Measurements from ENCODE around the gene RPAIN.

Gene RPAIN

GRCh38 chr17:5405400-5405799 lies 14.6 kb upstream of the RPAIN start:
- TF ChIP-seq FOXA1 (IDR thresholded peaks at IDR 0.05) = no peak
- no peak for TF ChIP-seq BHLHE40 (IDR thresholded peaks at IDR 0.05; ENCODE audit: borderline replicate concordance)
- DNase-seq (ENCODE audit: extremely low spot score) = no peak
- ChIA-PET CTCF (no interaction called here), POLR2A (interaction anchor here (1.3 kb wide), 1 partner anchor 14 kb away, joined by 7 read pairs; the partner anchor contains the start of genes NUP88 and RPAIN)

- no peak for DNase-seq (ENCODE audit: extremely low spot score)
- TF ChIP-seq L3MBTL2 (conservative IDR thresholded peaks at IDR 0.05) (no peak), CTBP1 (IDR thresholded peaks at IDR 0.05; ENCODE audit: borderline replicate concordance) (no peak), ARNT (IDR thresholded peaks at IDR 0.05) (no peak), SUZ12 (IDR thresholded peaks at IDR 0.05) (no peak), NFRKB (IDR thresholded peaks at IDR 0.05) (no peak), BHLHE40 (IDR thresholded peaks at IDR 0.05; ENCODE audit: borderline replicate concordance) (no peak), FOXK2 (IDR thresholded peaks at IDR 0.05) (no peak), TARDBP (IDR thresholded peaks at IDR 0.05) (no peak), FOXA1 (IDR thresholded peaks at IDR 0.05) (no peak), FOXM1 (IDR thresholded peaks at IDR 0.05; ENCODE audit: borderline replicate concordance) (no peak), HDGF (IDR thresholded peaks at IDR 0.05; ENCODE audit: borderline replicate concordance) (no peak), SP1 (IDR thresholded peaks at IDR 0.05) (no peak), ZNF384 (IDR thresholded peaks at IDR 0.05) (no peak), PKNOX1 (IDR thresholded peaks at IDR 0.05) (no peak), LEF1 (IDR thresholded peaks at IDR 0.05; ENCODE audit: borderline replicate concordance) (no peak), ELF4 (IDR thresholded peaks at IDR 0.05) (no peak)
- CTCF ChIA-PET = interaction anchor here (0.6 kb wide), 1 partner anchor 211 kb away, joined by 3 read pairs; no protein-coding TSS in a partner anchor
- POLR2A ChIA-PET = interaction anchor here (1.9 kb wide), 1 partner anchor 11 kb away, joined by 5 read pairs; the partner anchor contains the start of genes NUP88 and RPAIN
Measured at GRCh38 chr17:5408186-5408585, 11.8 kb upstream of the RPAIN start.

- DNase-seq (ENCODE audit: extremely low spot score) = no peak
- CTCF ChIA-PET = interaction anchor here (0.8 kb wide), 1 partner anchor 29 kb away, joined by 3 read pairs; no protein-coding TSS in a partner anchor
- POLR2A ChIA-PET = no interaction called here
- no peak for TF ChIP-seq SUZ12 (IDR thresholded peaks at IDR 0.05)
- no peak for TF ChIP-seq ARNT (IDR thresholded peaks at IDR 0.05)
- no peak for TF ChIP-seq ZNF384 (IDR thresholded peaks at IDR 0.05)
- TF ChIP-seq TARDBP (IDR thresholded peaks at IDR 0.05) = no peak
- no peak for TF ChIP-seq HDGF (IDR thresholded peaks at IDR 0.05; ENCODE audit: borderline replicate concordance)
- TF ChIP-seq FOXA1 (IDR thresholded peaks at IDR 0.05) = no peak
- TF ChIP-seq BHLHE40 (IDR thresholded peaks at IDR 0.05; ENCODE audit: borderline replicate concordance) = no peak
- no peak for TF ChIP-seq FOXM1 (IDR thresholded peaks at IDR 0.05; ENCODE audit: borderline replicate concordance)
Measured at GRCh38 chr17:5410594-5411272, 9.2 kb upstream of the RPAIN start.

- CTCF ChIA-PET = no interaction called here
- DNase-seq (ENCODE audit: extremely low spot score) = no peak
- TF ChIP-seq SUZ12 (IDR thresholded peaks at IDR 0.05) (no peak), NFRKB (IDR thresholded peaks at IDR 0.05) (no peak), SP1 (IDR thresholded peaks at IDR 0.05) (no peak), FOXA1 (IDR thresholded peaks at IDR 0.05) (no peak), CTBP1 (IDR thresholded peaks at IDR 0.05; ENCODE audit: borderline replicate concordance) (no peak), FOXK2 (IDR thresholded peaks at IDR 0.05) (no peak), PKNOX1 (IDR thresholded peaks at IDR 0.05) (no peak), FOXM1 (IDR thresholded peaks at IDR 0.05; ENCODE audit: borderline replicate concordance) (no peak), ZNF384 (IDR thresholded peaks at IDR 0.05) (no peak), L3MBTL2 (conservative IDR thresholded peaks at IDR 0.05) (no peak)
- POLR2A ChIA-PET = interaction anchor here (1.3 kb wide), 1 partner anchor 9 kb away, joined by 4 read pairs; no protein-coding TSS in a partner anchor
Measured at GRCh38 chr17:5413682-5414081, 6.3 kb upstream of the RPAIN start.

- DNase-seq (ENCODE audit: extremely low spot score) = no peak
- ChIA-PET POLR2A (no interaction called here), CTCF (no interaction called here)
- TF ChIP-seq TARDBP (IDR thresholded peaks at IDR 0.05) (no peak), FOXK2 (IDR thresholded peaks at IDR 0.05) (no peak)
Measured at GRCh38 chr17:5416901-5417300, 3.1 kb upstream of the RPAIN start.

GRCh38 chr17:5418858-5419355 lies 1.1 kb upstream of the RPAIN start:
- ChIA-PET CTCF (interaction anchor here (0.9 to 1.0 kb wide), 2 partner anchors 12 to 20 kb away, joined by 3 to 7 read pairs; partner anchors contain the start of gene C1QBP), POLR2A (interaction anchor here (0.7 to 1.3 kb wide), 13 partner anchors 10 to 67 kb away, joined by 3 to 11 read pairs (median 5); partner anchors contain the start of genes C1QBP, DERL2 and MIS12)
- no peak for DNase-seq (ENCODE audit: extremely low spot score)
- no peak for TF ChIP-seq SP1 (IDR thresholded peaks at IDR 0.05)
- no peak for TF ChIP-seq FOXM1 (IDR thresholded peaks at IDR 0.05; ENCODE audit: borderline replicate concordance)
- TF ChIP-seq FOXK2 (IDR thresholded peaks at IDR 0.05) = no peak
- no peak for TF ChIP-seq ZNF384 (IDR thresholded peaks at IDR 0.05)
- no peak for TF ChIP-seq TARDBP (IDR thresholded peaks at IDR 0.05)
- no peak for TF ChIP-seq BHLHE40 (IDR thresholded peaks at IDR 0.05; ENCODE audit: borderline replicate concordance)
- no peak for TF ChIP-seq ELF4 (IDR thresholded peaks at IDR 0.05)
- no peak for TF ChIP-seq NFRKB (IDR thresholded peaks at IDR 0.05)
- no peak for TF ChIP-seq L3MBTL2 (conservative IDR thresholded peaks at IDR 0.05)
- TF ChIP-seq LEF1 (IDR thresholded peaks at IDR 0.05; ENCODE audit: borderline replicate concordance) = no peak
- no peak for TF ChIP-seq SUZ12 (IDR thresholded peaks at IDR 0.05)
- no peak for TF ChIP-seq HDGF (IDR thresholded peaks at IDR 0.05; ENCODE audit: borderline replicate concordance)
- TF ChIP-seq PKNOX1 (IDR thresholded peaks at IDR 0.05) = no peak
- no peak for TF ChIP-seq ARNT (IDR thresholded peaks at IDR 0.05)
- no peak for TF ChIP-seq CTBP1 (IDR thresholded peaks at IDR 0.05; ENCODE audit: borderline replicate concordance)
- no peak for TF ChIP-seq FOXA1 (IDR thresholded peaks at IDR 0.05)
